ENCODE measurements around the gene HS6ST3.
"Not testable (repeated sequence)": the region's sequence is repeated elsewhere in the genome, so short reads cannot be mapped to it uniquely, and the experiment has no call there.

The HS6ST3 gene

DNA sequence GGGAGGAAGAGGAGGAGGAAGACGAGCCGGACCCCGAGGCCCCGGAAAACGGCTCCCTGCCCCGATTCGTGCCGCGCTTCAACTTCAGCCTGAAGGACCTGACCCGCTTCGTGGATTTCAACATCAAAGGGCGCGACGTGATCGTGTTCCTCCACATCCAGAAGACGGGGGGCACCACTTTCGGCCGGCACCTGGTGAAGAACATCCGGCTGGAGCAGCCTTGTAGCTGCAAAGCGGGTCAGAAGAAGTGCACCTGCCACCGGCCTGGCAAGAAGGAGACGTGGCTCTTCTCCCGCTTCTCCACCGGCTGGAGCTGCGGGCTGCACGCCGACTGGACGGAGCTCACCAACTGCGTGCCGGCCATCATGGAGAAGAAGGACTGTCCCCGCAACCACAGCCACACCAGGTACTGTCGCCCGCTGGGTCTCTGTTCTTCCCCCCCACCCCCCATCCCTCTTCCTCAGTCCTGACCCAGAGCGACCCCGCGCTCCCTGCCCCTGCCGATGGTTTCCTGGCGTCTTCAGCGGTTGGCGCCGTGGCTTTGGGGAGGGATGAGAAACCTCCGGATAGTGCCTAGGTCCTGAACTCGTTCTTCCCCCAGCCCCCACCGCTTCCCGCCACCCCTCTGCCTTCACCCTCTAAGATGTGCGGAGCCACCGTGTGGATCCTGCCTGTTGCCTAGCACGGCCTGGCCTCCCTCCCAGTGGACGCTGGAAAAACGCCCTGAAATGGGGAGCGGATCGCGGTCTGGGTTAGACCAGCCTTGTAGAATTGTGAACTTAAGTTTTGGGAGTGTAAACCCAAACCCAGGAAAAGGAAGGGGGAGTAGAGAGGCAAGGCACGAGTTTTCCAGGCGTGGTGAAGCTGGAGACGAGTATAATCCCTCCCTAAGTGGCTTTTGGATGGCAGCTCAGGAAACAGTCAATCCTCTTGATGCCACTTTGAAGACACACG lies 1.5 kb downstream of the HS6ST3 start:
- no peak for DNase-seq (ENCODE audit: low spot score)

DNA sequence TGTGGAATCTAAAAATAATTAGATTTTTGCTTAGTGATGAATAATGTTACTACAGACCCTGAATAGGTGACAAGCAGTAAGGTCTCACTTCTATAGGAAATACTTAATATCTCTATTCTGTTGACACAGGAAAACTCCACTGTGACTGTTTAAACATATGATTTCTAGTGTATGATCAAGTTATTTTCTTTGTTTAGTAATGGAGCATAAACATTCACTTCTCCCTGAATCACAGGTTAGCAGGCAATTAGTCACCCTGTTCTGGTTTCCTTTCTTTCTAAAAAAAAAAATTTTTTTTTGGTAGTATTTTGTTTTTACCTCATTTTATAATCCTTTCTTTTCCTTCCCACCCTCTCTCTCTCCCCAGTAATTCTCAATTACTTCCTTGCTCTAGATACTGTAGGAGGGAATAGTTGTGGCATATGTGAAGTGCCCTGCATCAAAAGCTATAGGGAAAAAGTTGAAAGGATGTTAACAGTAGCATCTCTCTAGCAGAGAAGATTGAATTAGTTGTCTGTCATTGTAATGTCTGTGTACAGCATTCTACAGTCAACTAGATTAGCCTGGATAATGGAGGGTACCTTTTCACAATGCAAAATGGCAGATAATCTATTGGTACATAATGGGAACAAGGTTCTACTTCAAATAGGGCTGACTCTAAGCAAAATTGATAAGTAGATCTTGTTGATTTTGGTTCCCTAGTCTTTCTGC lies 3.5 kb downstream of the HS6ST3 start:
- DNase-seq (ENCODE audit: low spot score), result peak; percentile 42

DNA sequence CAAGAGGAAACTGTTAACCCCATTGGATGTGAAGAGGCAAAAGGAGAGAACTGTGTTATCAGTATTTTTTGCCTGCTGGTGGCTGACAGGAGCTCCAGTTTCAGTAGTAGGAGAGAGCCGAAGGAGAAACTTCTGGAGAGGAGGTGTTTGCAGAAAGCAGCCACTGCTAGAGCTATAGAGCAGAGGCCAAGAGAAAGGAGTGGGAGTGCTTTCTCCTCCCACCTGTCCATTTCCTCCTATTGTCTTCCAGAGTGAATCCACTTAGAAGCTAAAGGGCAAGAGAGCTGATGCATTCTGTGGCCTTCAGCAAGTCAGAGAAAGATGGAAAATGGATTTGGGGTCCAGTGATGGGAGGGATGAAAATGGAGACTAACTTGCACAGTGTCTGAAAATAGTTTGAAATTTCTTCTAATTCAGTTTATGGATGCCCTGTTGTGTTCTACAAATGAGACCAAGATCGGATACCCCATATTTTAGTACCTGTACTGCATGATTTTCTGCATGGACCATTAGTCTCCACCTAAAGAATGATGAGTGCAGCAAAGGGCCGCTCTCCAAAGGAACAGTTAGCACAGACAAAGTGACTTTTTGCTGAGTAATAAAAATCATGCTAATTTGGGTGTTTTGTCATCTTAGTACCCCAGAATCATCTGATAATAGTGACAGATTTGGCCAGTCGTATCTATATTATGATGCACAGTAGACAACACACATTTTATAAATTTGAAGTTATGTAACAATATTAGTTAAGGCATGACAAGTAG lies 10.7 kb downstream of the HS6ST3 start:
- no peak for DNase-seq (ENCODE audit: low spot score)

DNA sequence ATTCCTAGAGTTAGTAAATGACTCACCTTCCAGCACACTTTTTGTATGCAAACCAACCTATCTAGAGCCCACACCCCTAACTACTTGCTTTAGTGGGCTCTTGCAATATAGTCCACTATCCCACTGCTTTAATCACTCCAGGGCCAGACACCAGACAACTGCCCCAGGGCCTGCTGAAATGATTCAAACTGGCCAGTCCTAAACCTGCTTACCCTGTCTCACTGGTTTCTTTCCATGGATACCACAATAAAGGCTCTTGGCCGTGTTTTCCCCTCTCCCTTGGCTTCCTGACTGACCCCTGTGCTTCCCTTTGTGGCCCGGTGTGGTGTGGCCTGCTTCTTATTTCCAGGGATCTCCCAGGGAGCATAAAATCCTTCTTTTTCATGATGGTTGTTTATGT lies 14.6 kb downstream of the HS6ST3 start:
- no peak for DNase-seq (ENCODE audit: low spot score)

DNA sequence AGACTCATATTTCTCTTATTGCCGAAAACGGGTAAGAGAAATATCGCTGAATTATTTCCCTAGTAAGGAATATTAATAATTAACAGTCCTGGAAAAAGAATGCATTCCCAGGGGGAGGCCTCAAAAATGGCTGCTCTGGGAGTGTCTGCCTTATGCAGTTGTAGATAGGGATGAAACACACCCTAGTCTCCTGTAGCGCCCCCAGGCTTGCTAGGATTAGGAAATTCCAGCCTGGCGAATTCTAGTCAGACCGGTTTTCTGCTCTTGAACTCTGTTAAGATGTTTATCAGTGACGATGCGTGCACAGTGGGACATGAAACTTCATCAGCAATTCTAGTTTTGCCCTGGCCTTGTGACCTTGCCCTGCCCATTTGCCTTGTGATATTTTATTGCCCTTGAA lies 18.2 kb downstream of the HS6ST3 start:
- not testable (repeated sequence) for DNase-seq (ENCODE audit: low spot score)

DNA sequence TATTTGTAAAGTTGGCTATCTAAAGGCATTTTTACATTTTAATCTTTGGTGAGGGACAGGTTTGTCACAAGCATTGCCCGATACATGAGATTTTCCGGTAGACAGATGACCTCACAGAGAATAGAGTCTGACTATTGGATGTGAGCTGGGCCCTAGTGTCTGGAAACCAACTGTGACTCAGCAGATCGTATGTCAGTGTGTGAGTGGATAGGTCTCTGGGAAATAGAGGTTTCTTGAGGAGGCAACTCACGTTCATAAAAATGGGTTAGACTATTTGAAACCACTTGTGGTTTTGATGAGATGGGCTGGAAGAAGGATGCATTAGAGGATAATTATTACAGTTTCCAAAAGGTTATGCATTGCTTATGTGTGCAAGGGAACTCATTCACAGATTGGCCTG lies 19.2 kb downstream of the HS6ST3 start:
- DNase-seq (ENCODE audit: low spot score), result no peak

DNA sequence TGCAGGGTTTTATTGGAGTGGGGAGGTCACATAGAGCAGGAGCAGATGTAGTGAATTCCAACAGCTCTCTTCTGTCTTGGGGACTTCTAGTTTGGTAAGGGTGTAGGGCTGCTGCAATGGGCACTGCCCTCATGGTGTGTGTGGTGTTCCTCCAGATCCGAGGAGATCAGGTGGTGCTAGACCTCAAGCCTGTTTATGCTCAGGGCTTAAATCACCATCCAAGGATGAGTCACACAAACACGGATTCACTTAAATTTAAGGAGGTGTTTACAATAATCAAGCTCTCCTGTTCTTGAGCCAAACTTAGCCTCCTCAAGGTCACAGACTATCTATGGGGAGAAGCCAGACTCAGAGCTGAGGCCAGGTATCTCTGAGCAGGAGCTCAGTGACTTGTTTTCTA lies 23.0 kb downstream of the HS6ST3 start:
- no peak for DNase-seq (ENCODE audit: low spot score)

DNA sequence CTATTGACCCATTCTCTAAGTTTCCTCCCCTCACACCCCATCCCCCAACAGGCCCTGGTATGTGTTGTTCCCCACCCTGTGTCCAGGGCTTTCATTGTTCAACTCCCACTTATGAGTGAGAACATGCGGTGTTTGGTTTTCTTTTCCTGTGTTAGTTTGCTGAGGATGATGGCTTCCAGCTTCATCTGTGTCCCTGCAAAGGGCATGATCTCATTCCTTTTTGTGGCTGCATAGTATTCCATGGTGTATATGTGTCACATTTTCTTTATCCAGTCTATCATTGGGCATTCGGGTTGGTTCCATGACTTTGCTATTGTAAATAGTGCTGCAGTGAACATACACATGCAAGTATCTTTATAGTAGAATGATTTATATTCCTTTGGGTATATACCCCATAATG lies 25.5 kb downstream of the HS6ST3 start:
- DNase-seq (ENCODE audit: low spot score), result not testable (repeated sequence)

DNA sequence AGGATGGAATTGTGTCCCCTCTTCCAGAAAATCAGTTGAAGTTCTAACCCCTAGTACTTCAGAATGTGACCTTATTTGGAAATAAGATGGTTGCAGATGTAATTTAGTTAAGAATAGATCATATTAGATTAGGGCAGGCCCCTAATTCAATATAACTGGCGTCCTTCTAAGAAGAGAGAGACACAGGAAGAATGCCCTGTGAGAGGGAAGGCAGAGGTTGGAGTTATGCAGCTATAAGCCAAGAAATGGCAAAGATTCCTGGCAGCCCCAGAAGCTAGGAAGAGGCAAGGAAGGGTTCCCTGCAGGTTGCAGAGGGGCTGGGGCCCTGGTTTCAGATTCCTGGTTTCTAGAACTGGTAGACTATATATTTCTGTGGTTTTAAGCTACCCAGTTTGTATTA lies 30.0 kb downstream of the HS6ST3 start:
- DNase-seq (ENCODE audit: low spot score), result no peak

DNA sequence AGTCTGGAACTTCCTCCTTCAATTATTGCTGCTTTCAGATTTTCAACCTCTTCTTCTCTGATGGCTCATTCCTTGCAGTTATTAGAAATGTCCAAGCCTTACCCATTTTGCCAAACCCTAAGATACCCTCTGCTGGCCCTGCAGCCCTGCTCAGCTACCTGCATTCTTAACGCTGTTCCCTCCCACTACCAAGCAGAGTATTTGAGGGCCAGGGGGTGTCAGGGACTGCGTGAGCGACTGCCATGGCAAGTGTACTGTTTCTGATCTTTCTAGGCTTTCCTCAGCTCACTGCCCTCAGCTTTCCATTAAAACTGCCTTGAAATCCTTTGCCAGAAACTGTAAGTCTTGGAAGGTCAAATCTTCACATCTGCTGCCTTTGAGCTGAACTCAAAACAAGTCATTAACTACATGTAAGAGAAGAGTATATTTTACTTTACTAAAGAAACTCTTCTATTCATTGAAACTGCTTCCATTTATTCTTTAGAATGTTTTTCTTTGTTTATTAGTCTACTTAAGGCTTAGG lies 41.0 kb downstream of the HS6ST3 start:
- DNase-seq (ENCODE audit: low spot score), result no peak

DNA sequence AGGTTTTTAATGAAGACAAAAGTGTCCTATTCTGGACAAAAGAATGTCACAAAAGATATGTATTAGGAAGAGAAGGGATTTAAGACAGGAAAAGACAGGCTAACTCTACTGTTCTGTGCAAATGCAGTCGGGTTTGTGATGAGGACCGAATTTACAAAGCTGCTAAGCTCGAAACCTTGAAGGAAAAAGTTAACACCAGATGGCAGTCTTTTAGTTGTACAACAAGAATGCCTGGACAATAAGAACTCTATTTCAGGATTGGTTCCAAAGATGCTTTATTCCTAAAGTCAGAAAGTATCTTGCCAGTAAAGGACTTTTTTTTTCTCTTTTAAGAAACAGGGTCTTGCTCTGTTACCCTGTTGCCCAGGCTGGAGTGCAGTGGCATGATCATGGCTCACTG lies 51.1 kb downstream of the HS6ST3 start:
- no peak for DNase-seq (ENCODE audit: low spot score)

DNA sequence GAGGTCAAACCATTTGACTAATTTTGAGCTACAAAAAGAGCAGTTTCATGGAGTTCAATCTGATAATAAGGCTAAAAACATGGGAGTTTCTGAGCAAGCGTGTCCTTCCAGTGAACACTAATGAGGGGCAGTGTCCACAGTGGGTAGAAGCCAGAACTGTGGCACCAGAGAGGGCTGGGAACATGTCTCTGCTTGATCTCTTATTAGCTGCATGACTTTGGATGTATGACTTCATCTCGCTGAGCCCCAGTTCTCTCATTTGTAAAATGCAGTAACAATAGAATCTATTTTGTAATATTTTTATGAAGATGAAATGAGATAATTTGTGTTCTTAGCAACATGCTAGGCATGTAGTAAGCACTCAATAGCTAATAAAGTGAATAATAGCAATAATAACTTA lies 69.8 kb downstream of the HS6ST3 start:
- no peak for DNase-seq (ENCODE audit: low spot score)

DNA sequence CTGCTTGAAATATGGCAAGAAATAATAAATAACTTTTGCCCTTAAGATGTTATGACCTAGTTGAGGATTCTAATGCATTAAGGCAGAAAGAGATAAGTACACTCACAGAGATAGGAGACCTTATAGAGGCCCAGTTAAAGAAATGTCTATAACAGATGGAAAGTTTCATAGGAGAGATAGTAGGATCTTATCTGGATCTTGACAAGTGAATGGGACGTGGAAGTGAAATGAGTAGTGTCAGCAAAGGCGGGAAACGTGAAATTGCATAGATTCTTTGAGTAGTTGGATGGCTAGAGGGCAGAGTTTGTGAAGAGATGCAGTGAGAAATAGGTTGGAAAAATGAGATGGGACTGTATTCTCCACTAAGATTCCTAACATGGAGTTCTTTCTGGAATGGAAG lies 71.2 kb downstream of the HS6ST3 start:
- DNase-seq (ENCODE audit: low spot score), result no peak

DNA sequence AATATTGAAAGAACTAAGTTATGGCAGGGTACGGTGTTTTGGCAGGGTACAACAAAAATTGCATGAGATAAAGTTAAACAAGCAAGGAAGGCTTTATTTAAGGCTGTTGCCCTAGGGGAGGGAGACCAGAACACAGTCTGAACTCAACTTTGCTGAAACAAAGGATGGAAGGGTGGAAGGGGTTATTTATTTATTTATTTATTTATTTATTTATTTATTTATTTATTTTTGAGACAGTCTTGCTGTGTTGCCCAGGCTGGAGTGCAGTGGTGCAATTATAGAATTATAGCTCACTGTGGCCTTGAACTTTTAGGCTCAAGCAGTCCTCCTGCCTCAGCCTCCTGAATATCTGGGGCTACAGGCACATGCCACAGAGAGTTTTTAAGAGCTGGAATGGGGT lies 75.9 kb downstream of the HS6ST3 start:
- no peak for DNase-seq (ENCODE audit: low spot score)

DNA sequence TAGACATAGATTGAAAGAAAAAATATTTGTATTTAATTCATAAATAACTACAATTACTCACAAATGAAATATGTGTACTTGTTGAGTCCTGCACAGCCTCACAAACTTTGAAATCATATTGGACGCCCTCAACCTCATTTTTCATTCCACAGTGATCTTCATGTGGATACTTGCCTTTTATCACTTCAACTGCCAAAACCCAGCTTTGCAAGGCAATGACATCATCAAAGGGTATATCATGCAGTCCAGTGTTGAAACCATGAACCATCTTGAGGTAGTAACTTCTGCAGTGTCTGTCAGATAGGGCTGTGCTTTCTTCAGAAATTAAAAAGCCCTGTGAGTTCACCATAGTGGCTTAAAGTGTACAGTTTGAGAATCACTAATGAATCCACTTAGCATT lies 82.2 kb downstream of the HS6ST3 start:
- DNase-seq (ENCODE audit: low spot score), result no peak

DNA sequence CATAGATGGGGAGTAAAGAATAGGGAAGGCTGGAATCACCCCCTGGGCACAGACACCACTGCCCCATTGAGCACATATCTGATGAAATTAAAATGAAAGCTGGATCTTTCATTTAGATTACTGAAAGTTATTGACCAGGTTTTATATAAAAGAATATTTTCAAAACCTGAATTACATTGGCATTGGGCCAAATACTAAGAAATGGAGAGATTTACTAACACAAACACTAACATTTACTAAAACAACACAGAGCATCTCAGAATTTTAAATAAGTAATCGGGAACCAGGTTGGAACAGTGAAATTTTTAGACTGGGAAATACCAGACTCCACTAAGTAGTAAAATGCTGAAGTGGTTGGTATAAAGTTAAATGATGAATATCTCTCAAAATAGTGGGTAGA lies 88.9 kb downstream of the HS6ST3 start:
- DNase-seq (ENCODE audit: low spot score), result no peak

DNA sequence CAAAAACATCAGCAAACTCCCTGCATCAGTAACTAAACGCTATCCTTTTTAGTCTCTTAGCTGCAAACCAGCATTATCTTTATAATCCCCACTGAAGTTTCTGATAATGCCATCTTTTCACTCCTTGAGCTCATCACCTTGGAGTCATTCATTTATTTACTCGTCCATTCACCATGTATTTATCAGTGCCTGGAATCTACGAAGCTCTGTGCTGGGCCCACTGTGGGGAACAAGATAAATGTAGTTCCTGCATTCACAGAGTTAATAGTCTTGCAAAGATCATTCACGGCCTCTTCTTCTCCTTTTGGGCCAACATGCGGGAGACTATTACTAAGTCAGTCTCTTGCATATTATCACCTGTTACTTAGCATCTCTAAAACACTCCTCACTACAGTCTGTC lies 89.4 kb downstream of the HS6ST3 start:
- DNase-seq (ENCODE audit: low spot score), result no peak

DNA sequence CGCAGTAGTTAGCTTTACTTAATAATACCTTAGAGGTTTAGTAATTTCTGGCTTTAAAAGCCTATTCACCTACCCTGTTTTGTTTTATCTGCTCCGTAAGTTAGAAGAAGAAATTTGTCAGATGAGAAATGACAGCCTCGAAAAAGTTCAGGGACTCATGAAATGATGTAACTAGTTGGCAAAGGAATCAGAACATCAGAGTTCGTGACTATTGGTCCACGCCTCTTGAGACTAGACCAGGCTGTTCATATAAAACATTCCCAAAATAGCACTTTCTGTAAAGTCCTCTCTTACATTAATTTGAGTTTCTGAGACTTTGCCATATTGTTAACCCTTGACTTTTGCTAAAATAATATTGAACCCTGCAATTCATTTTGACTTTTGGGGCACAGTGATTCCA lies 92.0 kb downstream of the HS6ST3 start:
- no peak for DNase-seq (ENCODE audit: low spot score)

DNA sequence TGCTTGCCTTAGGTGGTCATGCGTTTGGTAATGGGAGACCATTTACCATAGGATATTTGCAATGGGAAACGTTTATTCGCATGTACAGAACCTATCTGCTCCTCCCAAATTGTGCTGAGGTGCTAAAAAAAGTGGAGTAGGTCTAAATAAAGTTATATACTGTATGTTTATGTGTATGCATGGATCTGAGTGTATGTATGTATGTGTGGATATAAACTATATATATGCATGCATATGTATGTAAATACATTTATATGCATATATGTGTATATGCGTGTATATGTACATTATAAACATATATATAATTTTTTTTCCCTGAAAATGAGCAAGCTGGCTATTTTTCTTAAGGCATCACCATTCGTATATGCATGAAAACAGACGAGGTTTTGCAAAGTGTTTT lies 95.9 kb downstream of the HS6ST3 start:
- no peak for DNase-seq (ENCODE audit: low spot score)

DNA sequence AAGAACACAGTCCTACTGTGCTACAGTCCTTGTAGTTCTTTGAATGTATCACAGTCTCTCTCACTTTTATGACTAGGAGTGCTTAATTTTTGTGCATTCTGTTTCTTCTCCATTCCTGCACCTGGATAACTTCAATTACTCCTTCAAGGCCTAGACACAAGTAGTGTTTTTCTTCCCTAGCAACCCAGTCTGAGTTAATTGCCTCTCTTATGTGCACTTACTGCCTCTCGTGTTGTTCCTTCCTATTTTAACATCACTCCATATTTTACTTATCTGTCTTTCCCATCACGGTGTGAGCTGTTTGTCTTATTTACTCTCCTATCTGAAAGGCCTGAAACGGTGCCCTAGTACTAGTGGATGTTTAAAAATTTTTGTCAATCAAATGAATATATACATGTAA lies 101.5 kb downstream of the HS6ST3 start:
- no peak for DNase-seq (ENCODE audit: low spot score)

DNA sequence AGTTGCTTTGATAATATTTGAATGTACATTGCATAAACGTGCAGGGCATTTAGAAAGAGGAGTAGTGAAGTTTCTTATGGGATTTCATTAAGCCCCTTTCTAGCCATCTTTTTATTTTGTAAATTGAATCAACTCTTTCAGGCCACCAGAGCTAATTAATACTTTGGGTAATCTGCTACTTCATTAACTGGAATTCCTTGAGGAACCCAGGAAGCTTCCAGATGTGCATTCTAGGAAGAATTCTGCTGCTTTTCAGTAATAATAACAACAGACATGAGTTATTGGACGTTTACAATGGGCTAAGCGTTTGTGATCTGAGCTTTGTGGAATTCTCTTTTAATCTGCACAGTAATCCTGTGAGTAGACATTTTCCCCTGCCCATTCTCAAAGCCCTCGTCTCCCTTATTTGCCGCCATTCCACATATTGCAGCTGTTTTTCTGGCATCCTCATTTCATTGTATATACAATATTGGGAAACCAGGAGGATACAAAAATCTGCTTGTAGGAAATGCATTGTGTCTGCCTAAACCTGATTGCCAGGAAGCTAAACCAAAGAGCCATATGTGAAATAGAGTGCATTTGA lies 103.9 kb downstream of the HS6ST3 start:
- no peak for DNase-seq (ENCODE audit: low spot score)

DNA sequence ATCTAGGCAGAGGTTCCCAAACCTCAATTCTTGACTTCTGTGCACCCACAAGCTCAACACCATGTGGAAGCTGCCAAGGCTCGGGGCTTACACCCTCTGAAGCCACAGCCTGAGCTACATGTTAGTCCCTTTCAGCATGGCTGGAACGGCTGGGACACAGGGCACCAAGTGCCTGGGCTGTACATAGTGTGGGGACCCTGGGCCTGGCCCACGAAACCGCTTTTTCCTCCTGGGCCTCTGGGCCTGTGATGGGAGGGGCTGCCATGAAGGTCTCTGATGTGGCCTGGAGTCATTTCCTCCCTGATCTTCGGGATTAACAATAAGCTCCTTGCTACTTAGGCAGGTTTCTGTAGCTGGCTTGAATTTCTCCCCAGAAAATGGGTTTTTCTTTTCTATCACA lies 108.1 kb downstream of the HS6ST3 start:
- DNase-seq (ENCODE audit: low spot score), result no peak
